ENCODE results near the gene PXN.
"Not testable (repeated sequence)": the region's sequence is repeated elsewhere in the genome, so short reads cannot be mapped to it uniquely, and the experiment has no call there.

PXN gene

DNA sequence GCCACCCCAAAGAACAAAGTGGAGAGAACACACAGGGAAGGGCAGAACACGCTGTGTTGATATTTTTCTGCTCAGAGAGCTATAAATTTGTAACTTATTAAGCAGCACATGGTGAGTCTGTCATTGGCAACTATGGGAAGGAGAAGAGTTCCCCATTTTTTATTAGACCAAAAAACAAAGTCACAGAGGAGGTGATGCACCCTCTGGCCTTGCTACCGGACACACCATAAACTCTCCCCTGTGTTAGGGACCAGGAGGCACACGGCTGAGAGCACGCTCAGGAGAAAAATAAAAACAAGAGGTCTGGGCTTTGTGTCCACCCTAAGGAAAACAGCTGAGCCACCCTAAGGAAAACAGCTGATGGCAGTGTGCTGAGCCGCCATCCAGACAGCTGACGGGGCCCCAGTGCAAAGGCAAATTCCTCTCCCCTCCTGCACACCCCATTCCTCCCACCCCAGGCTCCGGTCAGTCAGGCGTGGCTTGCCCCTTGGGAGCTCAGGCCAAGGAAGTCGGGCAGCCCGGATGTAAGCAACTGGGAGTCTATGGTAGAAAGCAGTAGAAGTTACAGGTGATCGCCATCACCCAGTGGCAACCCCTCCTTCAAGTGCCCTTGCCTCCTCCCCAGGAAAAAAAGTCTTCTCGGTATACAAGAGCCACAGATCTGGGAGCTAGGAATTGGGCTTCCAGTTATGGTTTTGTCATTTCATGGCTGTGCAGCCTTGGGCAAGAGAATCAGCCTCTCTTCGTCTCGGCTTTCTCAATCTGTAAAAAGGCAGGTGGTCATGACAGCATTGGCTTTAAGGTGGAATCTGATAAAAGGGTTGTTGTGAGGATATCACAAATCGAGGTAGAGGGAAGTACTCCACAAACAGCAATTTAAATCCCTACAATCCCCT is 2.4 kb downstream of the PXN start:
- no peak for DNase-seq (ENCODE audit: low read depth in 2 of 2)

DNA sequence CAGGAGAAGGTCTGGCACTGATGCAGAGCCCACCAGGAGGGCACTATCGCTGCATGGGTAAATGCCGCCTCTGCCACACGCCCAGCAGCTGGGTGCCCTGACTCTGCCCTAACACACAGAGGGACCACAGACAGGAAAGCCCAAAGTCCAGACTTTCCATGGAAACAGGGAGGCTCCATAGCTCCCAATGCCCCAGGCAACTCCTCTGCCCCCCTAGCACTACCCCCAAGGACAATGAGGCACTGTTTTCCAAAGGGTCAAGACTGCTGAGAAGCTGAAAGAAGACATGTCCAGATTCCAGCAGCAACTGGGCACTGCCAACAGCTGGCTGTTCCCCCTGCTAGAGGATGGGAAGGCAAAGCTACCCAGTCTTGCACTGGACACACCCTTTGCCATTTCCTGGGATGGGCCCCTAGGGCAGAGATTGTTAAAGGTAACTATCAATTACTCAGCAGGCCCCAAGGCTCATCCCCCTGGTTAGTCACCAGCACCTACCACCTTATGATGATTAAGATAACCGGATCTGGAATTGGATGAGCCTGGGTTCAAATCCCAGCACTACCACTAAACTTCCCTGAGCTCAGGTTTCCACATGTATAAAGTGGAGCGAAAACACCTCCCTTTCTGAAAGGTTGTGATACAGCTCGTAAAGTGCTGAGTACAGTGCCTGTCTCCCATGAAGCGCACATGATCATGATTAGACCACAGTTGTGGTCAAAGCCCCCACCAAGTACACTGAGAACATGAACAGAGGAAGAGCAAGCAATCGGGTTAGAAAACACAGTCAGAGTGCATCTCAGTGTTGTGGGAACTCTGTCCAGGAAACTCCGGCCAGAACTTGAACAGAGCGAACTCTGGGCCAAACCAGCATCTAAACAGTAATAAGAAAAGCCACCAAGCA is 3.3 kb downstream of the PXN start:
- DNase-seq (ENCODE audit: low read depth in 2 of 2), result no peak

DNA sequence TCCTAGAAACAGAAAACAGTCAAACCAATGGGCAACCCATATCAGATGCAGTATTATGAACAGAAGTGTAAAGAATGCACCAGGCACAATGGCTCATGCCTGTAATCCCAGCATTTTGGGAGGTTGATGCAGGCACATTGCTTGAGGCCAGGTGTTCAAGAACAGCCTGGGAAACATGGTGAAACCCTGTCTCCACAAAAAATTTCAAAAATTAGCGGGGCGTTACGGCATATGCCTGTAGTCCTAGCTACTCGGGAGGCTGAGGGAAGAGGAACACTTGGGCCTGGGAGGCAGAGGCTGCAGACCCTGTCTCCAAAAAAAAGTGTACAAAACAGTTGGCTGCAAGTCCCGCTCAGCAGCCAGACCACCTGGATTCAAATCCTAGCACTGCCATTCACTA is 4.9 kb downstream of the PXN start:
- DNase-seq (ENCODE audit: low read depth in 2 of 2), result no peak

DNA sequence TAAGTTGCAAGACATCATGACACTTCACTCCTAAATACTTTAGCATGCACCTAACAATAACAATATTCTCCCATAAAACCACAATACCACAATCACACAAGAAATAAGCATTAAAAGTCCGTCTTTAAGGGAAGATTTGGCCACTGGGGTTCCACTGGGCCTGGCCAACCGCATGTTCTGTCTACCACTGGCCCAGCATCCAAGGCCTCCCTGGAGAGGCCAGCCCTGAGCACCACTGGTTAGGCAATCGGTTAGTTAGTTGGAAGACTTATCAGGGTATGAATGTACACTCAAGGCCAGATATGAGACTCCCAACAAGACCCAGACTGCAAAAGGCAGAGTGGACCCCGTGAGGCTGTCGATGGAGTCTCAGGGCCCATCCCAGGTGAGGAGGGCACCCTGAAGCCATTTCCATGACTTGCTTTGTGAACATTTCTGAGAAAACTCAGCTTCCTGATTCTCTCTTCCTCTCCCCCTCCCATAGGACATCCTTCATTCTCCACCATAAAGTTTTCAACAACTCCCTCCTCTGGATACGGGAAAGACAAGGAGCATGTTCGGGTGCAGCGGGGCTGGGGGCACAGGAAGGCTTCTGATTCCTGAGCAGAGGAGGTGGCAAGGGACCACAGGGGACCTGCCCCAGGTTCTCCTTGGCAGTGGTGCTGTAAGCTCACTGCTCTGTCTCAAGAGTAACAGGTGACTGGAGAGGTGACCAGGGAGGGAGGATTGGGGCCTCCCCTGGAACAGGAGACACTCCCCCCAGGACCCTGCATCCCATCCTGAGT is 5.9 kb downstream of the PXN start:
- no peak for DNase-seq (ENCODE audit: low read depth in 2 of 2)

DNA sequence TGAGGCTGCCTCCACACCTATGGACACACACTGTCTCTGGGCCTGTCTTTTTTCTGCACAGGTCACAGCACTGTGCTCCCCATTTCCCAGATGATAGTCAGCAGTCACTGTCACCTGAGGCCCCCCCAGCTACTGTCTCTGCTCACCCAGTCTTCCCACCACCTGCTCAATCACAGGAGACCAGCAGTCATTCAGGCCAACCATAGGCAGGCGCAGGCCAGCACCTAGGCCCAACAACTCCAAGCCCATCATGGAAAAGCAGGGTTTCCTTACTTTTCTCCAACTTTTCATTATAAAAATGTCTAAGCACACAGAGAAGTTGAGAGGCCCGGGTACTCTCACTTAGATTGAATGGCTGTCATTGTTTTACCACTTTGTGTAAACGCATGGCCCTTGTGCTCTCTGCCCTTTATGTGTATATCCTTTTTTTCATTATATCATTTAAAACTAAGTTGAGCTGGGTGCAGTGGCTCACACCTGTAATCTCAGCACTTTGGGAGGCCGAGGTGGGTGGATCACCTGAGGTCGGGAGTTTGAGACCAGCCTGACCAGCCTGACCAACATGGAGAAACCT is 7.1 kb downstream of the PXN start:
- DNase-seq (ENCODE audit: low read depth in 2 of 2), result no peak

DNA sequence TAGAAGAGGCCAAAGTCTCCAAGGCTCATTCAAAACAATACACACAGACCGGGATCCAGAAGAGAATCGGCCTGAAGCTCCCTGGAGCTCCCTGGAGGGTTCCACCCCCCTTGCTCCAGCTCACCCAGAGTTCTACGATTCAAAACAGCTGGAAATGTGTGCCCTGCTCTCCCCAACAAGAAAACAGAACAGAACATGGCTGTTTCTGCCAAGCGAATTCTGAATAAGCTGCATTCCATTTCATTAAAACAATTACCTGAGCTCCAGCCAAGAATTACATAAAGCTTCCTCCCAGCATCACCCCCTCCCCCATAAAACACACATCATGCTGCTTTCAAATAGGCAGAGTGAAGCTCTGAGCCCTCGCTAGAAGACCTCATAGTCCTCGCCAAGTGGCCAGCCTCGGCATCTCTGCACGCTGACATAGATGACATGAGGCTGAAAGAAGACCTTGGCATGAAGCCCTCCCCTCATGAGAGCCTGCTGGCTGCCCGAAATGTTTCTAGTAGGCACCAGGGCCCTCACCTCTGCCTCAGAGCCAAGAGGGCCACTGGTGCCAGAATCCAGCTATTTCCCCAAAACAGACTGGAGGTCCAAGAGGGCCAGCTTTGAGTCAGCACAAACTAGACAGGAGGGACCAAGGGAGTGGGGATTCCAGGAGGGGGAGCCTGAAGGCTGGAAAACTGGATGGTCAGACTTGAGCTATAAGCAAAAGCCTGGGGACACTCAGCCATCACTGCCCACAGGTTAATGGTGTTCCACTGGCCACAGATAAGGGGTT is 8.3 kb downstream of the PXN start:
- DNase-seq (ENCODE audit: low read depth in 2 of 2), result no peak

DNA sequence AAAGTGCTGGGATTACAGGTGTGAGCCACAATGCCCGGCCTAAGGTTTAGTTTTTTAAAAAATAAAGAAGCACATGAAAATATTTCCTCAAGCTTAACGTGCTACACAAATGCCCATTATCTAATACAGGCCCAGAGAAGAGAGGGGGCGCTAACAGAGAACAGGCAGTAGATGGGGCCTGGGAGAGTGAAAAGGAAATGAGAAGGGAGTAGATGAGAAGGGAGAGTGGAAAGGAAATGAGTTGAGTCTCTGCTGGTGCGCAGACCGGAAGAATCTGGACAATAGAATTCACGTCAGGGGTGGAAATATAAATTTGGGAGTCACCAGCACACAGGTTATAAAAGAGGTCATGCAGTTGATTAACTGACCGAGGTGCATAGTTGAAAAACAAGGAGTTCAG is 10.7 kb downstream of the PXN start:
- DNase-seq (ENCODE audit: low read depth in 2 of 2), result no peak

DNA sequence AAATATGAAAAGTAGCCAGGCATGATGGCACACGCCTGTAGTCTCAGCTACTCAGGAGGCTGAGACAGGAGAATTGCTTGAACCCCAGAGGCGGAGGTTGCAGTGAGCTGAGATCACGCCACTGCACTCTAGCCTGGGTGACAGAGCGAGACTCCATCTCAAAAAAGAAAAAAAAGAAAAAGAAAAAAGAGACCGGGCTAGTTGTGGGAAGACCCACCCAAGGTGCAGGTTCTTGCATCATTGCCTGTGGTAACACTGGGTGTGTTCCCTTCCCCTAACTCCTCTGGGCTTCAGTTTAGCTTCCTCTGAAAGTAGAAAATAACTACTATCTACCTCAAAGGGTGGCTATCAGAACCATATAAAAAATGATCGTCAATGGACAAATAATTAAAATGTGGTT is 12.2 kb downstream of the PXN start:
- DNase-seq (ENCODE audit: low read depth in 2 of 2), result not testable (repeated sequence)

DNA sequence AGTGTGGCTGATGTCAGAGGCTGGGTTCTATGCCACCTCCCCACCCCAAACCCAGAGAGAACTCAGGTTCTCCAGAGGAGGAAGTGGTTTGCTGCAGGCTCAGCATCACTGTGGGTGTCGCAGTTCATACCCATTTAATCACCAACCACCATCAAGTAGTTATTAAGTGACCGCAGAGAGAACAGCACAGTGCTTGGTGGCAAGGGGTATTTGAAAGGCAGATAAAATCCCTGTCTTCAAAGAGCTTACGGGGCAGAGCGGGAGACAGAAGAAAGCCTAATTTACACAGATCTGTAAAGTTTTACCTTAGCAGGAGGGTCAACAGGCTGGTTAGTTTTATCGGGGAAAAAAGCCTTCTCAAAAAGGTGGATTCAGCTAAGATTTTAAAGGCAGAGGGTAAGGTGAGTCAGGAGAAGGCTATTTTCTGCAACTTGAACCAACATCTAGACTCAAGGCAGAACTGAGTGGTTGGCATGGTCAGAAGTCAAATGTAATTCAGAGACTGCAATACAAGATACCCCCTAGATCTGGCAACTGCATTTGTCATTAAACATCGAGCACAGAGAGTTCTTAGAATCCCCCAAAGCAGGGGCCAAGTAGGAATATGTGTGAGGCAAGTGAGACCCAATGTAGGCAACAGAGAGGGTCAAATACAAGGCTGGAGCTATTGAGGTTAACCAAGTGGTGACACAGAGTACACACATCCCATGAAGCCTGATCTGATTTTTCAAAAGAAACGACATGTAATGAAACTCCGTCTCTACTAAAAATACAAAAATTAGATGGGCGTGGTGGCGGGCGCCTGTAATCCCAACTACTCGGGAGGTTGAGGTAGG is 13.2 kb downstream of the PXN start:
- peak; percentile 73 to 81 for DNase-seq (ENCODE audit: low read depth in 2 of 2)

DNA sequence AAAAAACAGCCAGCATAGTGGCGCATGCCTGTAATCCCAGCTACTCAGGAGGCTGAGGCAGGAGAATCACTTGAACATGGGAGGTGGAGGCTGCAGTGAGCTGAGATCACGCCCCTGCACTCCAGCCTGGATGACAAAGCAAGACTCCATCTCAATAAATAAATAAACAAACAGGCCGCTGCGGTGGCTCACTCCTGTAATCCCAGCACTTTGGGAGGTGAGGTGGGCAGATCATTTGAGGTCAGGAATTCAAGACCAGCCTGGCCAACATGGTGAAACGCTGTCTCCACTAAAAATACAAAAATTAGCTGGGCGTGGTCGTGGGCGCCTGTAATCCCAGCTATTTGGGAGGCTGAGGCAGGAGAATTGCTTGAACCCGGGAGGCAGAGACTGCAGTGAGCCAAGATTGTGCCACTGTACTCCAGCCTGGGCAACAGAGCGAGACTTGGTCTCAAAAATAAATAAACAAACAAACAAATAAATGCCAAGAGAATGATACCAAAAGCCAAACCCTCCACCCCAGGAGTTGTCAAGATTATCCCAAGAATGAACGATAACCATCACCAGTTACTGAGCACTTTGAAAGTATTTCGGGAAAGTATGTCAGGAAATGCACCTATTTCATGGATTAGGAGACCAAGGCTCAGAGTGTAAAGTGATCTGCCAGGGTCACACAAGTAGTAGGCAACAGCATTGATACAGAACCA is 14.0 kb downstream of the PXN start:
- DNase-seq (ENCODE audit: low read depth in 2 of 2), result not testable (repeated sequence)

DNA sequence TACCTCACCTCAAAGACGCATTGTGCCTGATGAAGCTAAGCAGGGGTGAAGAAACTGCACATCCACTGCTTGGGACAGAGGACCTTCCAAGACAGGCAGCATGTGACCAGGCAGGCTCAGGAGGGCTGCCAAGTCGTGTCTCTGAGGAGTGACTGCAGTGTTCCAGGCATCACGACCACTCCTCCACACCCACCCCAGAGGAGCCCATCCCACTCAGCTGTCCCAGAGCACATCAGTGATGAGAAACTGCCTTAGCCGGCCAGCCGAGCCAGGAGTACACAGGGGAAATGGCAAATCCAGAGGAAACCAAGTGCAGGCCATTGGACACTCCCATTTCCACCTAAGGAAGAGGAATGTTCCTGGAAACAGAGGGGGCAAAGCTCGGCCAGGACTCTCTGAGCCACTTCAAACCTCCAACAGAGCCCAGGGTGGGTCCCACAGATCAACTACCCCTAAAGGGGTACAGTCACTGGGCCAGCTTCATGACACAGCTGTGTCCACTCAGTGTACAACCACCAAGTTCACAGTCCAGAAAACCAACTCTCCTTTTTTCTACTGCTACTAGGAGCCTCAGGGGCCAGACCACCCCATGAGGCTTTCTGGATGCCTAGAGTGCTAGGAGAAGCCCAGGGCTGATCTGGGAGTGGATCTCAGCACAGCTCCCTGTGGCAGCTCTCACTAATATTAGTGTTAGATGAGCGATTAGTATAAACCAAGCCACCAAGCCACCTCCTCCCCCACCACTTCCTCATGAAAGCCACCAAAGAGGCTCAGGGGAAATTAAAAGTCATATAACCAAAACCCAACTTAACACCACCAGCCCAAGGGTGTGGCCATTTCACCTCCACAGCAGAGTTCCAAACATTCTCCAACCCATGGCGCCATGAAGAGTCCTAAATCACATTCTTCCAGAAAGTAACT is 15.4 kb downstream of the PXN start:
- DNase-seq (ENCODE audit: low read depth in 2 of 2), result no peak

DNA sequence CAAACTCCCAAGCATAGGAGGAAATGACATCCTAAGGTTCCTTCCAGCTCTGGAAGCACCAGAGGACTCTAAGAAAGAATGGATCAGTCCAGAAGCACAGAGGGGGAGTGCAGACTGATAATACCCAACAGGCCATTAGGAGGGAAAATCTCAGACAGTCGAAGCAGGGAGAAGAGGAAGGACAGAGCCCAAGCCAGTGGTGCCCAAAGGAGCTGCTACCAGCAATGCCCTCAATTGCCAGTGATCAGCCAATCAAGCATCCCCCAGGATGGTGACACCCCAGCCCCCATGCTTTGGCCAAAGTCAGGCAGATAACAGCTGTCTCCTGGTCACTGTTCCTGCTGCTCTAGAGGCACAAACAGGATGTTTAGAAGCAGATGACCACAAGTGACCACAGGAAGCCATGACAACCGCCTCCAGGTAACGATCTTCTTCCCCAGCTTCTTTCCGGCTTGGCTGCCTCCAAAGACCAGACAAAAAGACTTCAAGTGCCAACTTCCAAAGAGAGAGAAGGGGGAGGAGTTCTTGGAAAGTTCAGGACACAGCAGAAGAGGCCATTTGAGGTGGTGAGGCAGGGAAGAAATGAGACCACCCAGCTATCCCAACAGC is 16.2 kb downstream of the PXN start:
- DNase-seq (ENCODE audit: low read depth in 2 of 2), result no peak

DNA sequence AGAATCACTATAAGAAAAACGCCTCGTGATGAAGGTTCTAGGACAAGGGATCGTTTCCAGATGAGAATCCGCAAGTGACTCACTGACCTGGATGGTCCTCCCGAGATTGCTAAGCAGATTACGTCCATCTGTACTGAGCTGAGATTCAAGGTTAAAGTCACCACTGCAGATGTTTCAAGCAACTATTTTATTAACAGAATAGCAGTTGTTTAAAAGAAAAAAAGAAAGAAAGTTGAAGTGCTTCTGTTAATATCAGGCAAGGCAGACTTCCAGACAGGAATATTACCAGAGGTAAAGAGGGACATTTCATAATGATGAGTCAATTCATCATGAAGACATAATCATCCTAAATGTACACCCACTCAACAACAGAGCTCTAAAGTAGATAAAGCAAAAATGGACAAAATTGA is 17.9 kb downstream of the PXN start:
- no peak for DNase-seq (ENCODE audit: low read depth in 2 of 2)

DNA sequence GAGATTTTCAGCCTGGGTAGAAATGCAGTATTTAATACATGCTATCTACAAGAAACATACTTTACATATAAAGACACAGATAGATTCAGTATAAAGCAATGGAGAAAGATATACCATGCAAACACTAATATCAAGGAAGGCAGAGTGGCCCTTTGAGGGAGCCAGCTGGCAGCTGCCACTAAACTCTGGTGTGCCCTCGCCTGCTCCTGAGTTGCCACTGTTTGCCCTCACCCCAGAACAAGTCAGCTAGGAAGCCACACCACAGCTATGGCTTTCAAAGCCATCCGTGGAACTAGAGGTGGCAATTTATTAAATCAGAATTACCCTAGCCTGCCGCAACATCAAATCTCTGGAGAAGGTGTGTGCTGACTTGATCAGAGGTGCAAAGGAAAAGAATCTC is 18.3 kb downstream of the PXN start:
- no peak for DNase-seq (ENCODE audit: low read depth in 2 of 2)

DNA sequence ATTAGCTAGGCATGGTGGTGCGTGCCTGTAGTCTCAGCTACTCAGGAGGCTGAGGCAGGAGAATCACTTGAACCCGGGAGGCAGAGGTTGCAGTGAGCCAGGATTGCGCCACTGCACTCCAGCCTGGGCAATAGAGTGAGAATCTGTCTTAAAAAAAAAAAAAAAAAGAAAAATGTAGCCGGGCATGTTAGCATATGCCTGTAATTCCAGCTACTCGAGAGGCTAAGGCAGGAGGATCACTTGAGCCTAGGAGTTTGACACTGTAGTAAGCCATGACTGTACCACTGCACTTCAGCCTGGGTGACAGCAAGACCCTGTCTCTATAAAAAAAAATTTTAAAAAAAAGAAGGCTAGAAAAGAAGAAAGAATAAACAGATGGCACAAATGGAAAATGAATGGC is 18.8 kb downstream of the PXN start:
- DNase-seq (ENCODE audit: low read depth in 2 of 2), result not testable (repeated sequence)

DNA sequence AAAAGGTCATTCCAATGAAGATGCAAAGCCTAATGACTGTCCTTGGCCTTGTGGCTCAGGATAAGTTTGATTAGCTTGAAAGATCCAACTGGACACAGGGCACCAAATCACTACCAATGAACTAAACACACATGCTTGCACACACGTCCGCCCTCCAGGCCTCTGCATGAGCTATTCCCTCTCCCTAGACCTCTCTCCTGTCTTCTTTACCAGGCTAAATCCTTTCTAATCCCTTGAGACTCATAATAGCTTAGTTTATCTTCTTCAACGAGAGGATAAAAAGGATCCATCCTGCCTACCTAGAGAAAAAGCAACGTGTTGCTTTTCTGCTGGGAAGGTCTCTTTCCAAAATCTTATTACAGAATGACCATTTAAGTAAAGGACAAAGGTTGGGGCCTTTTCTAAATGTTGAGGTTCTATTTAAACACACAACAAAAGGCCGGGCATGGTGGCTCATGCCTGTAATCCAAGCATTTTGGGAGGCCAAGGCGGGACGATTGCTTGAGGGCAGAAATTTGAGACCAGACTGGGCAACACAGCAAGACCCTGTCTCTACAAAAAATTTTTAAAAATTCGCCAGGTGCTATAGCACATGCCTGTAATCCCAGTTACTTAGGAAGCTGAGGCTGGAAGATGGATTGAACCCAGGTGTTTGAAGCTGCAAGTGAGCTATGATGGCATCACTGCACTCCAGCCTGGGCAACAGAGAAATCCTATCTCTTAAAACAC is 22.4 kb downstream of the PXN start:
- DNase-seq (ENCODE audit: low read depth in 2 of 2), result no peak

DNA sequence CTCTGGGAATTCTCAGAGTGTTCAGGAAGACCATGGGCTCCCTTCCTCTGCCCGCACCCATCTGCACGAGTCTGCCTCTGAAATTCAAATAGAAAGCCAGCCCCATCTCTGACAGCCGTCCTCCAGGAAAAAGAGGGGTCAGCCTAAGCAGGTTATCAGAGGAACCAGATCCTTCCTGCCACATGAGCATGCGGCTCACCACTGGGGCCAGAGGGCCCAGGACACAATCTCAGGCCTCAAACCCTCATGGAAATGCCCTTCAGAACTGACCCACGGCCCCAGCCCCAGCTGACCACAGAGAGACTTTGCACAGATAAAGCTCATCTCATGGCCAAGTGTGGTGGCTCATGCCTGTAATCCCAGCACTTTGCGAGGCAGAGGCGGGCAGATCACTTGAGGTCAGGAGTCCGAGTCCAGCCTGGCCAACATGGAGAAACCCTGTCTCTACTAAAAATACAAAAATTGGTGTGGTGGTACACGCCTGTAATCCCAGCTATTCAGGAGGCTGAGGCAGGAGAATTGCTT is 23.2 kb downstream of the PXN start:
- no peak for DNase-seq (ENCODE audit: low read depth in 2 of 2)

All from stimulated activated CD8-positive, alpha-beta memory T cell treated with anti-CD3 and anti-CD28 coated beads, Interleukin-7, amount 100 ng/mL, for 4 hours (primary cell).